HEK293 (cell line): ENCODE data around the gene LPO.
A peak's percentile ranks its signal among the peaks of the same experiment; 100 is the strongest.

ENCODE experiments used
- GLIS1 ChIP-seq: fragments of 450-650 bp; formaldehyde crosslinking; IDR thresholded peaks from 2 replicates; pipeline ENCODE4 v1.5.1; 2016; ENCODE audit warnings: missing biosample characterization, missing genetic modification characterization
- KLF1 ChIP-seq: fragments of 450-650 bp; formaldehyde crosslinking; IDR thresholded peaks from 2 replicates; pipeline ENCODE4 v1.5.1; 2016; ENCODE audit warnings: missing biosample characterization, missing genetic modification characterization
- KLF16 ChIP-seq: fragments of 450-650 bp; formaldehyde crosslinking; IDR thresholded peaks from 2 replicates; pipeline ENCODE4 v1.5.1; 2017; ENCODE audit warnings: missing biosample characterization, missing genetic modification characterization
- ZBTB10 ChIP-seq: fragments of 450-650 bp; formaldehyde crosslinking; IDR thresholded peaks from 2 replicates; pipeline ENCODE4 v1.5.1; 2016; ENCODE audit warnings: missing biosample characterization, missing genetic modification characterization
- ZBTB20 ChIP-seq: fragments of 450-650 bp; formaldehyde crosslinking; IDR thresholded peaks from 2 replicates; pipeline ENCODE4 v1.5.1; 2016; ENCODE audit warnings: missing biosample characterization, missing genetic modification characterization
- ZBTB8A ChIP-seq: fragments of 450-650 bp; formaldehyde crosslinking; IDR thresholded peaks from 2 replicates; pipeline ENCODE4 v1.5.1; 2016; ENCODE audit warnings: missing biosample characterization, missing genetic modification characterization
- ZNF10 ChIP-seq: fragments of 450-650 bp; formaldehyde crosslinking; IDR thresholded peaks from 2 replicates; pipeline ENCODE4 v1.5.1; 2017; ENCODE audit warnings: missing biosample characterization, missing genetic modification characterization
- ZNF280D ChIP-seq: fragments of 450-650 bp; formaldehyde crosslinking; IDR thresholded peaks from 2 replicates; pipeline ENCODE4 v1.5.1; 2016; ENCODE audit warnings: missing biosample characterization, missing genetic modification characterization
- ZNF391 ChIP-seq: fragments of 450-650 bp; formaldehyde crosslinking; IDR thresholded peaks from 2 replicates; pipeline ENCODE4 v1.5.1; 2016; ENCODE audit warnings: low read depth, missing biosample characterization, missing genetic modification characterization, borderline replicate concordance
- ZNF426 ChIP-seq: fragments of 450-650 bp; formaldehyde crosslinking; IDR thresholded peaks from 2 replicates; pipeline ENCODE4 v1.5.1; 2017; ENCODE audit warnings: missing biosample characterization, missing genetic modification characterization, mild to moderate bottlenecking, inconsistent platforms, moderate library complexity
- ZNF501 ChIP-seq: fragments of 450-650 bp; formaldehyde crosslinking; IDR thresholded peaks from 2 replicates; pipeline ENCODE4 v1.5.1; 2016; ENCODE audit warnings: missing biosample characterization, missing genetic modification characterization
- ZNF514 ChIP-seq: fragments of 450-650 bp; formaldehyde crosslinking; IDR thresholded peaks from 2 replicates; pipeline ENCODE4 v1.5.1; 2016; ENCODE audit warnings: missing biosample characterization, missing genetic modification characterization
- ZNF626 ChIP-seq: fragments of 450-650 bp; sonication (Bioruptor Pico); formaldehyde crosslinking; IDR thresholded peaks from 2 replicates; pipeline ENCODE4 v1.5.1; 2018; ENCODE audit warnings: missing biosample characterization, missing genetic modification characterization, inconsistent platforms
- ZNF629 ChIP-seq: fragments of 450-650 bp; formaldehyde crosslinking; IDR thresholded peaks from 2 replicates; pipeline ENCODE4 v1.5.1; 2017; ENCODE audit warnings: missing biosample characterization, missing genetic modification characterization
- ZNF777 ChIP-seq: fragments of 450-650 bp; formaldehyde crosslinking; IDR thresholded peaks from 2 replicates; pipeline ENCODE4 v1.5.1; 2017; ENCODE audit warnings: missing biosample characterization, missing genetic modification characterization, borderline replicate concordance
- ZSCAN18 ChIP-seq: fragments of 450-650 bp; formaldehyde crosslinking; IDR thresholded peaks from 2 replicates; pipeline ENCODE4 v1.5.1; 2016; ENCODE audit warnings: missing biosample characterization, missing genetic modification characterization
- ZSCAN30 ChIP-seq: fragments of 450-650 bp; IDR thresholded peaks from 2 replicates; pipeline ENCODE4 v1.5.1; 2018; ENCODE audit warnings: missing biosample characterization, mild to moderate bottlenecking, missing genetic modification characterization, moderate library complexity
- ZSCAN4 ChIP-seq: fragments of 450-650 bp; formaldehyde crosslinking; IDR thresholded peaks from 2 replicates; pipeline ENCODE4 v1.5.1; 2017; ENCODE audit warnings: missing biosample characterization, missing genetic modification characterization
- ZXDB ChIP-seq: fragments of 450-650 bp; formaldehyde crosslinking; IDR thresholded peaks from 2 replicates; pipeline ENCODE4 v1.5.1; 2016; ENCODE audit warnings: missing biosample characterization, missing genetic modification characterization
- TF ChIP-seq, protein P1 (sequence below): fragments of 450-650 bp; formaldehyde crosslinking; IDR thresholded peaks from 2 replicates; pipeline ENCODE4 v1.5.1; 2016; ENCODE audit warnings: missing biosample characterization, missing genetic modification characterization, borderline replicate concordance
- TF ChIP-seq, protein P2 (sequence below): fragments of 450-650 bp; formaldehyde crosslinking; IDR thresholded peaks from 2 replicates; pipeline ENCODE4 v1.5.1; 2016; ENCODE audit warnings: missing biosample characterization, missing genetic modification characterization
- TF ChIP-seq, protein P3 (sequence below): fragments of 450-650 bp; formaldehyde crosslinking; IDR thresholded peaks from 2 replicates; pipeline ENCODE4 v1.5.1; 2017; ENCODE audit warnings: missing biosample characterization, mild to moderate bottlenecking, missing genetic modification characterization, moderate library complexity

LPO gene

DNA sequence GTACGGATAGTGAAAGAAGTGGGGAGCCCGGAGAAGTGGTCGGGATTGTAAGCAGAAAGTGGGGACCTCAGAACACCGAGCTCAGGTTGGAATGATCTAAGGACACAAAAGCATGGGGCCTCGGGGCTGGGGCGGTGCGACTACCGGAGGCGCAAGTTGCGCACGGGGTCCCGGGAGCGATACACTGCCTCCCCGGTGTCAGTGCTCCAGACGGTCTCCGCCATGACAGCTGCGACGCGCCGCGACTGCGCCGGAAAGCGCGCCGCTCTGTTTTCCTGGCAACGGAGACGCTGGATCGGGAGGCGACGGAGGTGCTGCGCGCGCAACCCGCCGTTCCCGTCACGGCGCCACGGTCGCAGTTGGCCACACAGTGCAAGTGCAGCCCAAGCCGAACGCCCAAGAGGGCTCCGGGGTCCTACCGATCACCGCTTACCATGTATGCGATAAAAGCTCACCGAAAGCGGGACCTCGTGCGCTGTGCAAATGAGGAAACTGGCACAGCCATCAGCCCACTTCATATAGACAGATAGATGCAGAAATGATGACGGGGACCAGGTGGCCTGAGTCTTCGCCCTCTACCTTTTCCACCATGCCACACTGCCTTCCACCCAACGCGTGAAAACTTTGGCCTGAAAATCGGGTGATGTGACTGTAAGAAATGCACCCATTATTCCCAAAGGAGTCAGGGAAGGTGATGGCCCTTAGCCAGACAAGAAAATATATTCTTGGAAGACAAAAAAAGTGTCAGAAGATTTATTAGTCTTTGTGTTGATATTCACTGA, 19.2 kb upstream of the LPO start, which contains the start of gene MKS1 (continued):
- peak; percentile 88 for TF ChIP-seq ZBTB10 (tag by site-specific recombination)
- no peak for TF ChIP-seq KLF1
- TF ChIP-seq ZBTB8A (tag by site-specific recombination), result peak; percentile 88
- peak; percentile 8; the same call in 1 of the 2 replicates for TF ChIP-seq ZSCAN4
- TF ChIP-seq ZNF501, result peak; percentile 93
- TF ChIP-seq ZNF280D (tag by site-specific recombination), result no peak
- TF ChIP-seq, protein P1, sequence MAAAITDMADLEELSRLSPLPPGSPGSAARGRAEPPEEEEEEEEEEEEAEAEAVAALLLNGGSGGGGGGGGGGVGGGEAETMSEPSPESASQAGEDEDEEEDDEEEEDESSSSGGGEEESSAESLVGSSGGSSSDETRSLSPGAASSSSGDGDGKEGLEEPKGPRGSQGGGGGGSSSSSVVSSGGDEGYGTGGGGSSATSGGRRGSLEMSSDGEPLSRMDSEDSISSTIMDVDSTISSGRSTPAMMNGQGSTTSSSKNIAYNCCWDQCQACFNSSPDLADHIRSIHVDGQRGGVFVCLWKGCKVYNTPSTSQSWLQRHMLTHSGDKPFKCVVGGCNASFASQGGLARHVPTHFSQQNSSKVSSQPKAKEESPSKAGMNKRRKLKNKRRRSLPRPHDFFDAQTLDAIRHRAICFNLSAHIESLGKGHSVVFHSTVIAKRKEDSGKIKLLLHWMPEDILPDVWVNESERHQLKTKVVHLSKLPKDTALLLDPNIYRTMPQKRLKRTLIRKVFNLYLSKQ (tag by site-specific recombination), result no peak
- TF ChIP-seq ZNF391 (tag by site-specific recombination), result no peak
- TF ChIP-seq ZNF10 (tag by site-specific recombination), result no peak
- TF ChIP-seq KLF16, result no peak
- TF ChIP-seq ZNF426 (tag by site-specific recombination), result no peak
- peak; percentile 79 for TF ChIP-seq ZXDB
- peak; percentile 30; the same call in 1 of the 2 replicates for TF ChIP-seq GLIS1 (tag by site-specific recombination)
- TF ChIP-seq ZNF626 (tag by site-specific recombination), result no peak
- TF ChIP-seq ZSCAN18, result no peak
- TF ChIP-seq, protein P2, sequence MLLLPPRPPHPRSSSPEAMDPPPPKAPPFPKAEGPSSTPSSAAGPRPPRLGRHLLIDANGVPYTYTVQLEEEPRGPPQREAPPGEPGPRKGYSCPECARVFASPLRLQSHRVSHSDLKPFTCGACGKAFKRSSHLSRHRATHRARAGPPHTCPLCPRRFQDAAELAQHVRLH (tag by site-specific recombination), result peak; percentile 48
- 0 out of 2 replicates have a peak, but pooled peaks have one; percentile 32 for TF ChIP-seq ZNF629
- no peak for TF ChIP-seq ZSCAN30
- peak; percentile 87 for TF ChIP-seq ZBTB20 (tag by site-specific recombination)
- TF ChIP-seq ZNF777, result no peak
- TF ChIP-seq, protein P3, sequence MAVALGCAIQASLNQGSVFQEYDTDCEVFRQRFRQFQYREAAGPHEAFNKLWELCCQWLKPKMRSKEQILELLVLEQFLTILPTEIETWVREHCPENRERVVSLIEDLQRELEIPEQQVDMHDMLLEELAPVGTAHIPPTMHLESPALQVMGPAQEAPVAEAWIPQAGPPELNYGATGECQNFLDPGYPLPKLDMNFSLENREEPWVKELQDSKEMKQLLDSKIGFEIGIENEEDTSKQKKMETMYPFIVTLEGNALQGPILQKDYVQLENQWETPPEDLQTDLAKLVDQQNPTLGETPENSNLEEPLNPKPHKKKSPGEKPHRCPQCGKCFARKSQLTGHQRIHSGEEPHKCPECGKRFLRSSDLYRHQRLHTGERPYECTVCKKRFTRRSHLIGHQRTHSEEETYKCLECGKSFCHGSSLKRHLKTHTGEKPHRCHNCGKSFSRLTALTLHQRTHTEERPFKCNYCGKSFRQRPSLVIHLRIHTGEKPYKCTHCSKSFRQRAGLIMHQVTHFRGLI (tag by site-specific recombination), result peak; percentile 74
- TF ChIP-seq ZNF514, result no peak
- TF ChIP-seq, all 188 proteins: peak for 33
